ENCODE data around the gene DTNA. TPM values are rescaled to one million over a fixed set of nuclear protein-coding genes. Genes with fewer than 3 reads are reported as not detected.
A peak's percentile ranks its signal among the peaks of the same experiment; 100 is the strongest.

Gene DTNA
- total RNA-seq, 2 experiments from 2014 or later: not detected

GRCh38 chr18:34838669-34839068 is 128.6 kb downstream of the DTNA start:
- no peaks in the 10 kb centered on the region for H3K27me3 Mint-ChIP-seq
- peaks cover 9% of the 10 kb centered on the region for H3K4me1 Mint-ChIP-seq
- ChIA-PET POLR2A (no interaction called here), CTCF (no interaction called here)
- peaks cover 10% of the 10 kb centered on the region for H3K9me3 Mint-ChIP-seq
- peaks cover 4% of the 10 kb centered on the region for H3K36me3 Mint-ChIP-seq (ENCODE audit: low read depth)
- no peak overlapping the region for H3K27ac Mint-ChIP-seq
- H3K4me3 Mint-ChIP-seq: no peak overlapping the region
- no peak for DNase-seq

GRCh38 chr18:34840256-34840826 is 130.2 kb downstream of the DTNA start:
- ChIA-PET CTCF (interaction anchor here (0.7 kb wide), 2 partner anchors 8 to 46 kb away, joined by 3 read pairs; no protein-coding TSS in a partner anchor), POLR2A (no interaction called here)
- no peak for DNase-seq
- Mint-ChIP-seq H3K4me3 (no peak overlapping the region), H3K36me3 (ENCODE audit: low read depth) (peaks cover 3% of the 10 kb centered on the region), H3K27ac (no peak overlapping the region), H3K27me3 (no peaks in the 10 kb centered on the region), H3K4me1 (peaks cover 5% of the 10 kb centered on the region), H3K9me3 (peaks cover 9% of the 10 kb centered on the region)

DNA sequence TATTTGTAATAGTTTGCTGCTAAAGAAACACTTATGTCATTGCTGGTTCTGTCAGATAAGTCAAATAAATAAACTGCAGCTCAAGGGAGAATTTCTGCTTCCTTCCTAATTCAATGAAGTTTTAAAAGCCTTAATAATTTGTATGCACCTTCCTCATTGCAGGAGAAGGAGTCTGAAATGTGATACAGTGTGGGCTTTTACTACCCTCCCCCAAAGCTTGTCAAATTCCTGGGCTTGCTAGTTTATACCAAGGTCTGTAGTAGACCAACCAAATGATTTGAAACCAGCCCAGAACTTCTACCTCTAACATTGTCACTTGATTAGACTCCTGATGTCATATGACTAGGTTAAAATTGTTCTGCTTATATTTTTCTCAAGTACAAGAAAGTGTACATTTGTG is 131.8 kb downstream of the DTNA start:
- ChIA-PET CTCF (no interaction called here), POLR2A (no interaction called here)
- H3K9me3 Mint-ChIP-seq: peaks cover 4% of the 10 kb centered on the region
- H3K4me3 Mint-ChIP-seq: no peak overlapping the region
- no peaks in the 10 kb centered on the region for H3K4me1 Mint-ChIP-seq
- H3K36me3 Mint-ChIP-seq (ENCODE audit: low read depth): no peaks in the 10 kb centered on the region
- DNase-seq: no peak
- H3K27me3 Mint-ChIP-seq: no peaks in the 10 kb centered on the region
- no peak overlapping the region for H3K27ac Mint-ChIP-seq

GRCh38 chr18:34844072-34844471 is 134.0 kb downstream of the DTNA start:
- ChIA-PET POLR2A (no interaction called here), CTCF (no interaction called here)
- Mint-ChIP-seq H3K4me1 (no peaks in the 10 kb centered on the region), H3K36me3 (ENCODE audit: low read depth) (no peaks in the 10 kb centered on the region), H3K27me3 (no peaks in the 10 kb centered on the region), H3K27ac (no peak overlapping the region), H3K9me3 (peaks cover 4% of the 10 kb centered on the region), H3K4me3 (no peak overlapping the region)
- no peak for DNase-seq

DNA sequence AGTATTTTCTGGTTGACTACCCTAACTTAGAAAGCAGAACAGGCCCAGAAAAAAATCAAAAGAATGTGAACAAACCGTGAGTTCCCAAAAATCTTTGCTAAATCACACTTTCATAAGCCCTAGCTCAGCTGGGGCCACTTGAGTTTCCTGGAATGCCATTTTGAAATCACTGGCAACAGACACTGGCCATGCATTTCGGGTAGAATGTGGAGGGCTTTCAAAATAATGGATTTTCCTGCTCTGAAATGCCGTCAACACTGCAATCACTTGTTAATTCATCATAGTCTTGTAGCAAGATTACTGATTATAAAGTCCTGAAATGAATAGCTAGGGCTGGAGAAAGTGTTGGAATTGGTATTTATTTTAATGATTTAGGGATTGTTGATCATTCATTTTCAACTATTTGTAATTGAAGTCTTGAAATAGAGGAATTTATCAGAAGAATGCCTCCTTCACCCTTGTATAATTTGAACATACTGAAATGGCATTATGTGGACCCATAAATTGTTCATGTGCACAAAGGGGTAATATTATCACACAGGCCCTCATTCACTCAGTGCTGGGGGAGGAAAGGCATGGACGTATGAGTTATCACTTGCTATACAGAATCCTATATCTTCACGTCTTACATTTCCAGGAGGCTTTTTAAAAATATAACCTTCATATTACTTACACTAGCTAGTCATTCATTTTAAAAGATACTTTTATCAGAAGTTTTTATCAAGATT is 134.8 kb downstream of the DTNA start:
- ChIA-PET POLR2A (interaction anchor here (0.6 kb wide), 1 partner anchor 65 kb away, joined by 4 read pairs; no protein-coding TSS in a partner anchor), CTCF (no interaction called here)
- no peaks in the 10 kb centered on the region for H3K27me3 Mint-ChIP-seq
- no peak overlapping the region for H3K4me3 Mint-ChIP-seq
- H3K36me3 Mint-ChIP-seq (ENCODE audit: low read depth): no peaks in the 10 kb centered on the region
- no peak for DNase-seq
- no peaks in the 10 kb centered on the region for H3K4me1 Mint-ChIP-seq
- H3K27ac Mint-ChIP-seq: no peak overlapping the region
- H3K9me3 Mint-ChIP-seq: peaks cover 4% of the 10 kb centered on the region

GRCh38 chr18:34847408-34847807 is 137.3 kb downstream of the DTNA start:
- Mint-ChIP-seq H3K27ac (no peak overlapping the region), H3K27me3 (no peaks in the 10 kb centered on the region), H3K4me3 (no peak overlapping the region), H3K9me3 (peaks cover 3% of the 10 kb centered on the region), H3K4me1 (no peaks in the 10 kb centered on the region), H3K36me3 (ENCODE audit: low read depth) (no peaks in the 10 kb centered on the region)
- no peak for DNase-seq
- ChIA-PET POLR2A (no interaction called here), CTCF (no interaction called here)

DNA sequence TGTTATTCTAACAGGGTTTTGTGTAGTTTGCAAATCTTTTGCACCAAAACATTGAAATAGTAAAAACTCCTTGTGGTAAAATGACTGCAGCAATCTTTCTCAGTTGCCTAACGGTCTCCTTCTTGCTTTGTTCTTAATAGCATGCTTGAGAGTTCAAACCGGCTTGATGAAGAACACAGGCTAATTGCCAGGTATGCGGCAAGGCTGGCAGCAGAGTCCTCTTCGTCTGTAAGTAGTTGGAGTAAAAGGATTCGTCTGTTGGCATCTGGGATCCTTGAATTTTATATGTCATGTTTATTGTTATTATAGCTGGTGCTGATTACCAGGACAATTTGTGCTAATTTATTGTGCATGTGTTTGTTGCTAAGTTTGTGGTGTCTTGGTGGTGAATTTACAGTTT is 138.1 kb downstream of the DTNA start:
- no peaks in the 10 kb centered on the region for H3K36me3 Mint-ChIP-seq (ENCODE audit: low read depth)
- ChIA-PET POLR2A (no interaction called here), CTCF (interaction anchor here (0.8 kb wide), 1 partner anchor 10 kb away, joined by 3 read pairs; no protein-coding TSS in a partner anchor)
- no peaks in the 10 kb centered on the region for H3K4me1 Mint-ChIP-seq
- no peak overlapping the region for H3K27ac Mint-ChIP-seq
- H3K27me3 Mint-ChIP-seq: no peaks in the 10 kb centered on the region
- peaks cover 2% of the 10 kb centered on the region for H3K9me3 Mint-ChIP-seq
- H3K4me3 Mint-ChIP-seq: no peak overlapping the region
- no peak for DNase-seq

GRCh38 chr18:34848695-34849094 is 138.6 kb downstream of the DTNA start:
- H3K27me3 Mint-ChIP-seq: no peaks in the 10 kb centered on the region
- no peak for DNase-seq
- ChIA-PET CTCF (interaction anchor here (0.8 kb wide), 1 partner anchor 10 kb away, joined by 3 read pairs; no protein-coding TSS in a partner anchor), POLR2A (no interaction called here)
- H3K36me3 Mint-ChIP-seq (ENCODE audit: low read depth): no peaks in the 10 kb centered on the region
- H3K4me1 Mint-ChIP-seq: no peaks in the 10 kb centered on the region
- H3K4me3 Mint-ChIP-seq: no peak overlapping the region
- H3K27ac Mint-ChIP-seq: no peak overlapping the region
- H3K9me3 Mint-ChIP-seq: peaks cover 2% of the 10 kb centered on the region

DNA sequence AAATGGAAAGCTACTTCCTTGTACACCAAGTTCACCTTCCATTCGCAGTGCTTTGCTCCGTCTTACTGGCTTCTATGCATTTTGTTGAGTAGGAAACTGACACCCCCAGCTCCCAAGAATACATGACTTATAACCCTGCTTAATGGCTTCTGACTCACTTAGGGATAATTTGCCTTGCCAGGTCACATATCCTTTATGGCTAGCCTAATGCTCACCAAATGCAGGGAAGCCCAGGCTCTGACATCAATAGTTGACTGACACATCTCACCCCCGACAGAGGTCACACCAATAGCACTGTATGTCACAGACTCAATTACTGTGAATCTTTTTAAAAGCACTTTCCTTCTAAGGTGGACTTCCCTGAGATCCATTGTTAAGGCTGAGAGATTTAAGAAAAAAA is 147.2 kb downstream of the DTNA start:
- DNase-seq: no peak
- ChIA-PET POLR2A (no interaction called here), CTCF (no interaction called here)
- Mint-ChIP-seq H3K36me3 (ENCODE audit: low read depth) (no peaks in the 10 kb centered on the region), H3K4me1 (peaks cover 15% of the 10 kb centered on the region), H3K27ac (no peak overlapping the region), H3K4me3 (no peak overlapping the region), H3K27me3 (no peaks in the 10 kb centered on the region), H3K9me3 (peaks cover 3% of the 10 kb centered on the region)

DNA sequence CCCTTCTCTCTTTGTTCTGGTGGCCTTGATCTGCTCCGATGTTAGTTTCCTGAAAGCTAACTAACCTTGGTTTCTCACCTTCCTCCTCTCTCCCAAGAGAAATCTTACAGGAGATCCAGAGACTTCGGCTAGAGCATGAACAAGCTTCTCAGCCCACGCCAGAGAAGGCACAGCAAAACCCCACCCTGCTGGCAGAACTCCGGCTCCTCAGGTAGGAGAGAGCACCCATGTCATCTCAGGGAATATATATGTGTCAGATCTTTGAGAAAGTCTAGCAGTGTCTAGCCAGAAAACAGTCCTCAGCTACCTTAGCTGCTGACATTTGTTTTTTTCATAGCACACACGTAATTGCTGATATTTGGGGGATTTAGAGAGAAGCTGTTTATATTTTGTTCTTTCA is 148.1 kb downstream of the DTNA start:
- CTCF ChIA-PET: interaction anchor here (0.7 to 1.3 kb wide), 3 partner anchors 9 to 851 kb away, joined by 3 read pairs; no protein-coding TSS in a partner anchor
- Mint-ChIP-seq H3K27me3 (peaks cover 1% of the 10 kb centered on the region), H3K9me3 (peaks cover 3% of the 10 kb centered on the region), H3K27ac (no peak overlapping the region), H3K36me3 (ENCODE audit: low read depth) (no peaks in the 10 kb centered on the region), H3K4me3 (no peak overlapping the region), H3K4me1 (peaks cover 16% of the 10 kb centered on the region)
- no peak for DNase-seq
- POLR2A ChIA-PET: no interaction called here

- POLR2A ChIA-PET: no interaction called here
- Mint-ChIP-seq H3K27me3 (peaks cover 1% of the 10 kb centered on the region), H3K36me3 (ENCODE audit: low read depth) (peaks cover 6% of the 10 kb centered on the region), H3K4me3 (no peak overlapping the region), H3K4me1 (peaks cover 18% of the 10 kb centered on the region), H3K9me3 (peaks cover 6% of the 10 kb centered on the region), H3K27ac (peak overlapping the region; percentile 36)
- CTCF ChIA-PET: no interaction called here
- no peak for DNase-seq
Measured at GRCh38 chr18:34859496-34859895, 149.4 kb downstream of the DTNA start.

- no peak for DNase-seq
- ChIA-PET POLR2A (no interaction called here), CTCF (no interaction called here)
- H3K27ac Mint-ChIP-seq: no peak overlapping the region
- H3K36me3 Mint-ChIP-seq (ENCODE audit: low read depth): peaks cover 8% of the 10 kb centered on the region
- peaks cover 44% of the 10 kb centered on the region for H3K4me1 Mint-ChIP-seq
- peaks cover 1% of the 10 kb centered on the region for H3K27me3 Mint-ChIP-seq
- H3K9me3 Mint-ChIP-seq: peaks cover 8% of the 10 kb centered on the region
- H3K4me3 Mint-ChIP-seq: no peak overlapping the region
Measured at GRCh38 chr18:34862561-34862960, 152.5 kb downstream of the DTNA start.

DNA sequence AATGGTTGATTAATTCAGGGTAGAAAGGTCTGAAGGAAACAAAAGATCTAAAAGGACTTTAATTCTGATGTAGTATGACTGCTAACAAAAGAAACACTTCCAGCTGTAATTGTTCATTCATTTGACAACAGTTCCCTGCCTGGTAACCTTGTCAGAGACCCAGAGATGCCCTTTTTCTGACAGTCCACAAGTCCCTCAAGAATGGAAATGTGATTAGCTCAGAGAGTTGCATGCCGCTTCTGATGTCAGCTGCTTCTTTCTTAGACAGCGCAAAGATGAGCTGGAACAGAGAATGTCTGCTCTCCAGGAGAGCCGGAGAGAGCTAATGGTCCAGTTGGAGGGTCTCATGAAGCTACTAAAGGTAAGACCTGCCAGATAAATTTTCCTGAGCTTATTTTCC is 153.6 kb downstream of the DTNA start:
- H3K36me3 Mint-ChIP-seq (ENCODE audit: low read depth): peaks cover 8% of the 10 kb centered on the region
- H3K27ac Mint-ChIP-seq: no peak overlapping the region
- peaks cover 1% of the 10 kb centered on the region for H3K27me3 Mint-ChIP-seq
- peaks cover 44% of the 10 kb centered on the region for H3K4me1 Mint-ChIP-seq
- peaks cover 5% of the 10 kb centered on the region for H3K9me3 Mint-ChIP-seq
- no peak for DNase-seq
- ChIA-PET POLR2A (interaction anchor here (0.7 kb wide), 1 partner anchor 34 kb away, joined by 3 read pairs; no protein-coding TSS in a partner anchor), CTCF (interaction anchor here (0.6 kb wide), 1 partner anchor 202 kb away, joined by 3 read pairs; no protein-coding TSS in a partner anchor)
- no peak overlapping the region for H3K4me3 Mint-ChIP-seq

All from activated CD4-positive, alpha-beta T cell treated with anti-CD3 and anti-CD28 coated beads, Interleukin-2, amount 10 ng/mL, durations not matched to agents 7 days and 5 days (primary cell).